ENCODE results near the gene MAP3K9. TPM values are rescaled to one million over a fixed set of nuclear protein-coding genes. Genes with fewer than 3 reads are reported as not detected.

Gene MAP3K9
- total and polyA plus RNA-seq, 2 donors (not counting 3 experiments of a cell fraction or from before 2014, with no cell fraction given) = 0.06 to 0.11 TPM

DNA sequence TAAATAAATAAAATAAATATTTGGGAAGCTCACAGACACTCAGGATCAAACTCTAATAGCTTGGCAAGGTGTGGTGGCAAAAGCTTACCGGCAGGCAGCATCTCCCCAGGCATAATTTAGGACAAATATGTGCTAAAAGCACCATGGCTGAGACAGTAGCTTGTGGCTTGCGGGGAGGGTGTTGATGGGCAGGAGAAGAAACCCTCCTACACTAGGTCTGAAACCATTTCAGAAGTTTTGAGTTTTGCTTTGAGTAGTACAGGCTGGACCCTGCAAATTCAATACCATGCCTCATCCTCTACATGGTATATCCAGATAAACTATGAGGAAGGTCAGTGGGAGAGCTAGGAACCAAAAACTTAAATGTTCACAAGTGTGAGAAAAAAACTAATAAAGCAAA is 33.1 kb downstream of the MAP3K9 start:
- no peaks in the 10 kb centered on the region for H4K20me1 ChIP-seq (replicated peaks; ENCODE audit: control insufficient read depth, extremely low read depth, insufficient read depth, low read length)
- dilution Hi-C loops (cut with MboI; ENCODE audit: extremely low pct_ligation_motif_present, low sequenced_read_pairs) (no loop called here), intact Hi-C loops (cut with micrococcal nuclease) (no loop called here)
- BruUV-seq (replicated peaks) = no TSS peak
- no peak overlapping the region for H3K4me3 ChIP-seq (replicated peaks in 1 of 3; ENCODE audit: insufficient read depth in 1 of 3, low read depth in 1 of 3, low read length in 3 of 3)
- no peaks in the 10 kb centered on the region for H3K79me2 ChIP-seq (ENCODE audit: control insufficient read depth, insufficient read depth, low read length)
- H3K9ac ChIP-seq (replicated peaks; ENCODE audit: extremely low read depth, insufficient read depth, low read length) = no peak overlapping the region
- no peak overlapping the region for H3K27ac ChIP-seq (ENCODE audit: insufficient read depth, low read depth, low read length)
- no peaks in the 10 kb centered on the region for H3K9me3 ChIP-seq (replicated peaks; ENCODE audit: control insufficient read depth, insufficient read depth, low read length)
- TF ChIP-seq GATA2 (IDR thresholded peaks at IDR 0.05; ENCODE audit: insufficient read depth, insufficient read length, low read depth, low read length) (no peak), POLR2A (IDR thresholded peaks at IDR 0.05; ENCODE audit: low read depth, low read length) (no peak), FOS (IDR thresholded peaks at IDR 0.05; ENCODE audit: borderline replicate concordance, insufficient read depth, low read length) (no peak)
- TF ChIP-seq, protein P1, sequence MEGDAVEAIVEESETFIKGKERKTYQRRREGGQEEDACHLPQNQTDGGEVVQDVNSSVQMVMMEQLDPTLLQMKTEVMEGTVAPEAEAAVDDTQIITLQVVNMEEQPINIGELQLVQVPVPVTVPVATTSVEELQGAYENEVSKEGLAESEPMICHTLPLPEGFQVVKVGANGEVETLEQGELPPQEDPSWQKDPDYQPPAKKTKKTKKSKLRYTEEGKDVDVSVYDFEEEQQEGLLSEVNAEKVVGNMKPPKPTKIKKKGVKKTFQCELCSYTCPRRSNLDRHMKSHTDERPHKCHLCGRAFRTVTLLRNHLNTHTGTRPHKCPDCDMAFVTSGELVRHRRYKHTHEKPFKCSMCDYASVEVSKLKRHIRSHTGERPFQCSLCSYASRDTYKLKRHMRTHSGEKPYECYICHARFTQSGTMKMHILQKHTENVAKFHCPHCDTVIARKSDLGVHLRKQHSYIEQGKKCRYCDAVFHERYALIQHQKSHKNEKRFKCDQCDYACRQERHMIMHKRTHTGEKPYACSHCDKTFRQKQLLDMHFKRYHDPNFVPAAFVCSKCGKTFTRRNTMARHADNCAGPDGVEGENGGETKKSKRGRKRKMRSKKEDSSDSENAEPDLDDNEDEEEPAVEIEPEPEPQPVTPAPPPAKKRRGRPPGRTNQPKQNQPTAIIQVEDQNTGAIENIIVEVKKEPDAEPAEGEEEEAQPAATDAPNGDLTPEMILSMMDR (IDR thresholded peaks at IDR 0.05; ENCODE audit: extremely low read depth in 1 of 2, insufficient read depth in 1 of 2, low read depth in 1 of 2, low read length in 2 of 2) = no peak
- TF ChIP-seq, protein P2, sequence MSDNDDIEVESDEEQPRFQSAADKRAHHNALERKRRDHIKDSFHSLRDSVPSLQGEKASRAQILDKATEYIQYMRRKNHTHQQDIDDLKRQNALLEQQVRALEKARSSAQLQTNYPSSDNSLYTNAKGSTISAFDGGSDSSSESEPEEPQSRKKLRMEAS (IDR thresholded peaks at IDR 0.05; ENCODE audit: insufficient read depth, insufficient read length) = no peak
- DNase-seq (ENCODE audit: low read depth, low spot score) = no peak
- no peak for FAIRE-seq
- peaks cover 0 to 2% of the 10 kb centered on the region in 2 experiments for H3K27me3 ChIP-seq (ENCODE audit: control insufficient read depth in 2 of 2, insufficient read depth in 2 of 2, low read length in 2 of 2)
- no peak overlapping the region for H3K4me2 ChIP-seq (ENCODE audit: insufficient read depth, low read length)
- ChIA-PET CTCF (no interaction called here), POLR2A (no interaction called here)
- H2AFZ ChIP-seq (ENCODE audit: low read depth, low read length) = no peak overlapping the region
- no peaks in the 10 kb centered on the region for H3K9me1 ChIP-seq (replicated peaks; ENCODE audit: control insufficient read depth, extremely low read depth, insufficient read depth, low read length)
- H3K4me1 ChIP-seq (ENCODE audit: control insufficient read depth, extremely low read depth, insufficient read depth, low read length) = no peaks in the 10 kb centered on the region
- H3K36me3 ChIP-seq (ENCODE audit: control insufficient read depth in 2 of 2, extremely low read depth in 1 of 2, insufficient read depth in 2 of 2, low read length in 2 of 2) = no peaks in the 10 kb centered on the region

DNA sequence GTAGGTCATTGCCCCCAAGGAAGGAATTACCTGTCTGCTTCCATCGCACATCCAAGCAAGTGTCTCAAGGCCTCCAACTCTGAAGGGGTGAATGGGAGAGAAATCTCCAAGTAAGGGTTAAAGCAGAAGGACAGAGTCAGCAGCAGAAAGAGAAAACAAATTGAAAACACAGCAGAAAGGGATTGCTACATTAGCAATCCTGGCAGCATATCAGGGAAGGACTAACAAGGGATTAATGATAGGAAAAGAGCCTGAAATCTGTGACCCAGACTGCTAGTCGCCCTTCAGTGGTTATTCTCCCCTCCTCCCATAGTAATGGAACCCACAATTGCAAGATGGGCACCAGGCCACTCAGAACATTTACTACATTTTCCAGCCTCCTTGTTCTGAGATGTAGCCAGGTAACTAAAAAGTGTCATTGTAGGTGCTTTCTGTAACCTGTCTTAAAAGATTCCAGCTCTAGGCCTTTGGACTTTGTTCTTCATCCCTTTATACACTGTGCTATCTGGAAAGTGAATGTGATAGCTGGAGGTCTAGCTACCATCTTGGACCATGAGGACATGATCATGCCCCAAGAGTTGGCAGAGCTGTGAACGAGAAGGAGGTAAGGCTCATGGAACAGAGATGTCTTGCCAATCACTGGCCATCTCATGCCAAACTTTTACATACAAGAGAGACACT is 36.0 kb downstream of the MAP3K9 start:
- no peaks in the 10 kb centered on the region for H4K20me1 ChIP-seq (replicated peaks; ENCODE audit: control insufficient read depth, extremely low read depth, insufficient read depth, low read length)
- no peak overlapping the region for H3K9ac ChIP-seq (replicated peaks; ENCODE audit: extremely low read depth, insufficient read depth, low read length)
- H3K4me1 ChIP-seq (ENCODE audit: control insufficient read depth, extremely low read depth, insufficient read depth, low read length) = no peaks in the 10 kb centered on the region
- no peak for DNase-seq (ENCODE audit: low read depth, low spot score)
- H3K79me2 ChIP-seq (ENCODE audit: control insufficient read depth, insufficient read depth, low read length) = no peaks in the 10 kb centered on the region
- H3K9me3 ChIP-seq (replicated peaks; ENCODE audit: control insufficient read depth, insufficient read depth, low read length) = no peaks in the 10 kb centered on the region
- ChIA-PET CTCF (no interaction called here), POLR2A (no interaction called here)
- no peak for FAIRE-seq
- intact Hi-C loops (cut with micrococcal nuclease) (no loop called here), dilution Hi-C loops (cut with MboI; ENCODE audit: extremely low pct_ligation_motif_present, low sequenced_read_pairs) (no loop called here)
- no TSS peak for BruUV-seq (replicated peaks)
- no peak overlapping the region for H3K27ac ChIP-seq (ENCODE audit: insufficient read depth, low read depth, low read length)
- no peaks in the 10 kb centered on the region for H3K36me3 ChIP-seq (ENCODE audit: control insufficient read depth in 2 of 2, extremely low read depth in 1 of 2, insufficient read depth in 2 of 2, low read length in 2 of 2)
- TF ChIP-seq, protein P2 (IDR thresholded peaks at IDR 0.05; ENCODE audit: insufficient read depth, insufficient read length) = no peak
- TF ChIP-seq POLR2AphosphoS5 (IDR thresholded peaks at IDR 0.05; ENCODE audit: insufficient read depth, low read depth, low read length) = no peak
- TF ChIP-seq, protein P1 (IDR thresholded peaks at IDR 0.05; ENCODE audit: extremely low read depth in 1 of 2, insufficient read depth in 1 of 2, low read depth in 1 of 2, low read length in 2 of 2) = no peak
- no peak for TF ChIP-seq POLR2A (IDR thresholded peaks at IDR 0.05; ENCODE audit: low read depth, low read length)
- no peaks in the 10 kb centered on the region for H3K9me1 ChIP-seq (replicated peaks; ENCODE audit: control insufficient read depth, extremely low read depth, insufficient read depth, low read length)
- no peak overlapping the region for H3K4me3 ChIP-seq (replicated peaks in 1 of 3; ENCODE audit: insufficient read depth in 1 of 3, low read depth in 1 of 3, low read length in 3 of 3)
- H2AFZ ChIP-seq (ENCODE audit: low read depth, low read length) = no peak overlapping the region
- H3K27me3 ChIP-seq (ENCODE audit: control insufficient read depth in 2 of 2, insufficient read depth in 2 of 2, low read length in 2 of 2) = peaks cover 0 to 2% of the 10 kb centered on the region in 2 experiments
- no peak overlapping the region for H3K4me2 ChIP-seq (ENCODE audit: insufficient read depth, low read length)
